Anterior cingulate cortex (tissue), 58 donors: ENCODE measurements around the gene PSIP1.

Source experiments
- DNase-seq, 58 donors: peaks; one replicate each; lab custom pipeline; 2025; lab: John Stamatoyannopoulos, UW

Gene PSIP1

GRCh38 chr9:15509931-15510788 is 610 bp downstream of the PSIP1 start:
- DNase-seq, result peak in 46 of 58 donors; percentile 7 to 79 (median 48)

- no peak for DNase-seq
Observed at GRCh38 chr9:15505921-15506320, 4.8 kb downstream of the PSIP1 start.

- no peak for DNase-seq
Observed at GRCh38 chr9:15501803-15502202, 9.0 kb downstream of the PSIP1 start.

GRCh38 chr9:15501179-15501578 is 9.6 kb downstream of the PSIP1 start:
- no peak for DNase-seq

DNA sequence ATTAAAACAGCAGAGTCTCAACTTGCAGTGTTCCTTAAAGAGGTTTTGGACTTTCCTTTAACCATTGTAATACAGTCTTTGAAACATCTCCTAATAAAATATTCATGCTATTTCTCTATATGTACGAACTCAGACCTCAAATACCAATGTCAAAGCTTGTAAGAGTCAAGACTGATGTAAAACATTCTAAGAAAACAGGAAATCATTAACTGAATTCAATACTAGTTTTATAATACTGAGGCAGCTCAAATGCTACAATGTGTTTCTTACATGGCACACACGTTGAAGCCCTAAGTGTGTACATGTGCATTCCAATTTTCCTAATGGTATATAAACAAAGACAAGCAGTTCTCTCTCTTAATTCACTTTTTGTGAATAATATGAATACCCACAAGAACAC is 11.6 kb downstream of the PSIP1 start:
- no peak for DNase-seq

DNA sequence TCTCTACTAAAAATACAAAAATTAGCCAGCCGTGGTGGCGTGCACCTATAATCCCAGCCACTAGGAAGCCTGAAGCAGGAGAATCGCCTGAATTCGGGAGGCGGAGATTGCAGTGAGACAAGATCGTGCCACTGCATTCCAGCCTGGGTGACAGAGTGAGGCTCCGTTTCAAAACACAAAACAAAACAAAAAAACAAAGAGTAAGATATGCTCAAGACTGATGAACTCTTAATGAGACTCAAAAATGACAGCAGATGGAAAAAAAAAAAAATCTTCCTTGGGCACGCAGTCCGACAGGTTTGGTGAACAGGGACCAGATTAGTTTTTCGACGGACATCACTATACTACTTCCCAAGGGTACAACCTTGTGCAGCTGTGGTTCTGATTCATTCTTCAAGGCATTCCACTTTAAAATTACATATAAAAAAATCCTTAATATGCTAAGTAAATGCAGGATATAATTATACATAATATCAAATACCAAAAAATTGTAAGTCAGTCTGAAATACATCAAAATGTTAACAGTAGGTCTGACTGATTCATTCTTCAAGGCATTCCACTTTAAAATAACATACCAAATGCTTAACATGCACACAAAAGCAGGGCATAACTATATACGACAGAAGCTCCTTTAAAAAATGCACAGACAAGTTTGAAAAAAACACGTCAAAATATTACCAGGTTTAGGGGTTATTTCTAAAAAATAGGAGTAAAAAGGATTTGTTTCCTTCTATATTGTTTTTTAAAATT is 12.3 kb downstream of the PSIP1 start:
- no peak for DNase-seq

DNA sequence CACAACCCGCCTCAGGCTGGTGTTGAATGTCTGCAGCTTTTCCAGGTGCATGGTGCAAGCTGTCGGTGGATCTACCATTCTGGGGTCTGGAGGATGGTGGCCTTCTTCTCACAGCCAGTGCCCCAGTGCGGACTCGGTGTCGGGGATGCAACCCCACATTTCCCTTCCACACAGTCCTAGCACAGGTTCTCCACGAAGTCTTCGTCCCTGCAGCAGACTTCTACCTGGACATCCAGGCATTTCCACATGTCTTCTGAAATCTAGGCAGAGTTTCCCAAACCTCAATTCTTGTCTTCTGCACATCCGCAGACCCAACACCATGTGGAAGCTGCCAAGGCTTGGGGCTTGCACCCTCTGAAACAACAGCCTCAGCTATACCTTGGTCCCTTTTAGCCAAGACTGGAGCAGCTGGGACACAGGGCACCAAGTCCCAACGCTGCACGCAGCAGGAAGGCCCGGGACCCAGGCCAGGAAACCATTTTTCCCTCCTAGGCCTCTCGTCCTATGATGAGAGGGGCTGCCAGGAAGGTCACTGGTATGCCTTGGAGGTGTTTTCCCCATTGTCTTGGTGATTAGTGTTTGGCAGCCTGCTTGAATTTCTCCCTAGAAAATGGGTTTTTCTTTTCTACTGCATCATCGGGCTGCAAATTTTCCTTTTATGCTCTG is 18.2 kb downstream of the PSIP1 start:
- no peak for DNase-seq

GRCh38 chr9:15491950-15492349 is 18.8 kb downstream of the PSIP1 start:
- DNase-seq, result no peak

- no peak for DNase-seq
Observed at GRCh38 chr9:15485836-15486666, 24.7 kb downstream of the PSIP1 start.

- DNase-seq, result no peak
Observed at GRCh38 chr9:15484802-15485201, 26.0 kb downstream of the PSIP1 start.

DNA sequence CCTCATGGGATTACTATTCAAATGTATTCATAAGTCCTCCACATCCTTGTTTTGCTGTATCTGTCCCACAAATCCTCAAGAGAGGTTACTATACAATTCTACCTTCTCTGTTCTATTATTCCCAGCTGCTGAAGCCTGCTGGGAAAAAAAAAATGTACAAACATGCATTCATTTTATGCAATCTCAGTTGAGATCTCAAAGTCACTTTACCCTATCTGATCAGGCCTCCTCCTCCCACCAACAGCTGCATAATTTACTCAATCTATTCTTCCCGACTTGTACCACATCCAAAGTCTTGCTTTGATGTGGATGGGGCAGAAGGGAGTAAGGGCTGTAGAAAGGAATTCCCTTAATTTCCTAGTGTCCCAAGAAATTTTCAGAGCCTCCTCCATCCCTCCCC is 28.6 kb downstream of the PSIP1 start:
- DNase-seq, result no peak

DNA sequence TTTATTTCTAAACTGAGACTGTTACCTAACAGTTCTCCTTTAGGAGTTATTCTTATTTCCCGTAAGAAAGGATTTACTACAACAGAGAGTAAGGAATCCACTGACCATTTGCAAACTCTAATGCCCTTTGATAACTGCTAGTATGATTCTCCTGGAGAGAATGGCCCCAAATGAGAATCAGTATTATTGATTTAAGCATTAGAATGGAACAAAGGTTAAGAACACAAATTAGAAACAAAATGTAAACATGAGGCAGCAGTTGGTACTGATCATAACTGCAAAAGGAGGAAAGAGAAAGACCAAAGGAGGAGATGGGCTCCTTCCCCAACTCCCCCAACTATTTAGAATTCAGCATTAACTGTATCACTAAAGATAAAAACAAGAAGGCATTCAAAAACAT is 30.7 kb downstream of the PSIP1 start:
- no peak for DNase-seq

DNA sequence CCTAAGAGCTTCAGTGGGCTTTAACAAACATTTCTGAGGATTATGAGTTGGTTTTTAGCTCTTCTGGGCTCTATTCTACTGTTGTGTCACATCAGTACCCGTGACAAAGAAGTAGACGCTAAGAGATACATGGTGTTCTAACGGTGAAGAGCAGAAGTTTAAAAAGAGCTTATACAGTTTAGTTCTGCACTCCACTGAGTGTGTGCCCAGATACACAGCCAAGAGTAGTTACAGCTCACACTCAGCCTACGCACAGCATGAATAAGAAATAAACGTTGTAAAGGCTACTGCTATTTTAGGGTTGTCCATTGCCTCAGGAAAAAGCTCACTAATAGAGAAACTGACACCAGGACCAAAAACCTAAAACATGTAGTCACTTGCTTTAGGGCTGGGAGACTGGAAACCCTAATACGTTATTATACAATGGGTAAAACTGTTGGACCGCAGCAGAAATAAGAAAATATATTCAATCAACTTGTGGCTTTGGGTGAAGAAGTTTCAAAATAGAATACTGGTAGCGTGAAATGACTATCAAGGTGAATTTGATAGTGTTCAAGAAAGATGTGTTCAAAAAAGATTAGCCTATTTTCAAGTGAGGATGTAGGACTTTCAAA is 34.7 kb downstream of the PSIP1 start:
- DNase-seq, result peak in 5 of 58 donors; percentile 6 to 44 (median 10)

DNA sequence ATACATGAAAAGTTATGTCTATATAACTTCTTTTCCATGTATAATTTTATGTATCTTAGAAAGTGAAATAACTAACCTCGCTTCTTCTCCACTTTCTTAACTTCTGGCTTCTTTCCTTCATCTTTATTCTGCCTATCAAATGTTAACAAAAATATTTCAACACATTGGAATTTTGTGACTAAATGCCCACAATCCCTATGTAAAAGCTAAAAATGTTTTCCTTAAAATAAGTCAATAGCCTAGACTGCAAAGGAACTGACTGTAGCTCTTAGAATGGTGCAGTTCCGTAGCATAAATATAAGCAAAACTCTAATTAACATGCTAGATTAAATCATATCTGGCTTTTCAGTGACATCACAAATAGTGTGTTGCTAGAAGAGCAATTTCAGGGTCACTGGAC is 40.9 kb downstream of the PSIP1 start:
- DNase-seq, result no peak

DNA sequence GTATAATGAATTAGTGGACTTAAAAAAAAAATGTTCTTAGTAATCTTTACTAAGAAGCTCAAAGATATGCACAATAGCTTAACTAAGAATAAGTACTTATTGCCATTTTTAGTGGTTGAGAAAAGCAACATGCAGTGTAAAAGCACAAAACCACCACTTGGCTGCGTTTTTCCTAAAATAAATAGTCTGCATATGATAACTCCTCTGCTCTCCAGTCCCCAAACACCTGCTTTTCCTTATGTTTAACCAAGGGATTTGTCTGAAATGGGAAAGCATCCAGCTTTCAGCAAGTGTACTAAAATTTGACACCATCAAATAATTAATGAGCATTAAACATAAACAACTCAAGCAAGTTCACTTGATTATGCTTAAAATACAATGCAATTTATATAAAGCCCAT is 41.4 kb downstream of the PSIP1 start:
- DNase-seq, result peak in 1 of 58 donors; percentile 9

GRCh38 chr9:15468145-15468544 is 42.6 kb downstream of the PSIP1 start:
- DNase-seq, result no peak

GRCh38 chr9:15461601-15462000 is 49.2 kb downstream of the PSIP1 start:
- DNase-seq, result no peak

GRCh38 chr9:15461056-15461455 is 49.7 kb downstream of the PSIP1 start:
- DNase-seq, result no peak

DNA sequence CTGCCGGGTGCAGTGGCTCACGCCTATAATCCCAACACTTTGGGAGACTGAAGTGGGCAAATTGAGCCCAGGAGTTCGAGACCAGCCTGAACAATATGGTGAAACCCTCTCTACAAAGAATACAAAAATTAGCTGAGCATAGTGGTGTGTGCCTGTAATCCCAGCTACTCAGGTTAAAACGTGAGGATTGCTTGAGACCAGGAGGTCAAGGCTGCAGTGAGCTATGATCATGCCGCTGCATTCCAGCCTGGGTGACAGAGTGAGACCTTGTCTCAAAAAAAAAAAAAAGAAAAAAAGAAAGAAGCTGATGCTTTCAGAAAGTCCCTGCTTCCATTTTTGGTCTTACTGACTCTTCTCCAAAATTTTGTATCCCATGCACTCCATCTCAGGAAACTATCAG is 56.8 kb downstream of the PSIP1 start:
- no peak for DNase-seq

GRCh38 chr9:15444141-15444540 is 66.6 kb downstream of the PSIP1 start:
- DNase-seq, result no peak
